Cardiac fibroblast (primary cell): ENCODE results near the gene COPS6.
A peak's percentile ranks its signal among the peaks of the same experiment; 100 is the strongest.

Experiments used
- DNase-seq, 2 donors: peaks; one replicate each; pipeline versions ENCODE4 v3.0.0 to v3.0.0-alpha.2; 2010; ENCODE audit warnings: low read depth in 2 of 2
- H3K4me3 ChIP-seq, 2 donors: replicated peaks in 1 of 2; 1 replicate in 1 of 2; 2 replicates in 1 of 2; pipeline ENCODE4 v1.5.1; 2011; ENCODE audit warnings: low read depth in 2 of 2, low read length in 2 of 2, mild to moderate bottlenecking in 2 of 2, moderate library complexity in 1 of 2
- TF ChIP-seq, protein P1 (sequence below): IDR thresholded peaks from one replicate; pipeline ENCODE4 v1.5.1; 2011; ENCODE audit warnings: low read depth, mild to moderate bottlenecking, low read length, inconsistent platforms

The COPS6 gene

GRCh38 chr7:100085515-100085914 is 3.3 kb upstream of the COPS6 start:
- TF ChIP-seq, protein P1, sequence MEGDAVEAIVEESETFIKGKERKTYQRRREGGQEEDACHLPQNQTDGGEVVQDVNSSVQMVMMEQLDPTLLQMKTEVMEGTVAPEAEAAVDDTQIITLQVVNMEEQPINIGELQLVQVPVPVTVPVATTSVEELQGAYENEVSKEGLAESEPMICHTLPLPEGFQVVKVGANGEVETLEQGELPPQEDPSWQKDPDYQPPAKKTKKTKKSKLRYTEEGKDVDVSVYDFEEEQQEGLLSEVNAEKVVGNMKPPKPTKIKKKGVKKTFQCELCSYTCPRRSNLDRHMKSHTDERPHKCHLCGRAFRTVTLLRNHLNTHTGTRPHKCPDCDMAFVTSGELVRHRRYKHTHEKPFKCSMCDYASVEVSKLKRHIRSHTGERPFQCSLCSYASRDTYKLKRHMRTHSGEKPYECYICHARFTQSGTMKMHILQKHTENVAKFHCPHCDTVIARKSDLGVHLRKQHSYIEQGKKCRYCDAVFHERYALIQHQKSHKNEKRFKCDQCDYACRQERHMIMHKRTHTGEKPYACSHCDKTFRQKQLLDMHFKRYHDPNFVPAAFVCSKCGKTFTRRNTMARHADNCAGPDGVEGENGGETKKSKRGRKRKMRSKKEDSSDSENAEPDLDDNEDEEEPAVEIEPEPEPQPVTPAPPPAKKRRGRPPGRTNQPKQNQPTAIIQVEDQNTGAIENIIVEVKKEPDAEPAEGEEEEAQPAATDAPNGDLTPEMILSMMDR = no peak
- DNase-seq = no peak
- H3K4me3 ChIP-seq = no peak overlapping the region

DNA sequence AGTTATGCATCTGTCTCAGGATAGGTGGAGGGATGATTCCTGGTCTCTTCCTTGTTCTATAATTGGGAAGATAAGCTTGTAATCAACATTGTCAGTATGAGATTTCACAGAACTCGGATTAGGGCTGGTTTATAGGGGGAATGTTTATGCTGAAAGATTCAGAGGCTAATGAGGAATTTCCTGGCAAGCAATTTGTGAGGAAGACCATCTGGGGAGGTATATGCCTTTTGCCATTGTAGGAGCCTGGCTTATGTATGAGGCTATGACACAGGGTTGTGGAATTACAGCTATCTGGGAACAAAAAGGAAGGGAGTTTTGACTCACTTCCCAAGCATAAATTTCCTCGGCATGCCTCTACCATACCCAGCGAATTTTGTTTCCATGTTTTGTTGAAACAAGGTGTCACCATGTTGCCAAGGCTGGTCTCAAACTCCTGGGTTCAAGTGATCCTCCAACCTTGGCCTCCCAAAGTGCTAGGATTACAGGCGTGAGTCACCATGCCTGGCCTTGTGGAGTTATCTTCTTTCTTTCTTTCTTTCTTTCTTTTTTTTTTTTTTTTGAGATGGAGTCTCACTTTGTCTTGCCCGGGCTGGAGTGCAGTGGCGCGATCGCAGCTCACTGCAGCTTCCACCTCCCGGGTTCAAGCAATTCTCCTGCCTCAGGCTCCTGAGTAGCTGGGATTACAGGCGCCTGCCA is 1.6 kb upstream of the COPS6 start:
- TF ChIP-seq, protein P1 = no peak
- DNase-seq = peak; percentile 97 to 98
- H3K4me3 ChIP-seq = no peak overlapping the region

DNA sequence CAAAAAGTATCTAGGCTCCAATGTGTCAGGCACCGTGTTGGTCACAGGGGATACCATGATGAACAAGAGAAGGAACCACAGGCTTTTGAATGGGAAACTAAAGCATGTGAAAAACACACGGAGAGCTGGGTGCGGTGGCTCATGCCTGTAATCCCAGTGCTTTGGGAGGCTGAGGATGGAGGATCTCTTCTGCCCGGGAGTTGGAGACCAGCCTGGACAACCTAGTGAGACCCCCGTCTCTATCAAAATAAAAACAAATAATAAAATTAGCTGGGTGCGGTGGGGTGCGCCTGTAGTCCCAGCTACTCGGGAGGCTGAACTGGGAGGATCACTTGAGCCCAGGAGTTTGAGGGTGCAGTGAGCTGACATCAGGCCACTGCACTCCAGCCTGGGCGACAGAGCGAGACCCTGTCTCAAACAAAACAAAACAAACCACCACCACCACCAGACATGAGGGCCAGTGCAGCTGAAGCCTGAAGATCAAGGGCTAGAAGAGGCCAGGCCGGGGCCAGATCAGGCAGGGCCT is 611 bp upstream of the COPS6 start:
- TF ChIP-seq, protein P1 = no peak
- peak overlapping the region; percentile 32 to 86 for H3K4me3 ChIP-seq
- no peak for DNase-seq

GRCh38 chr7:100089458-100090196 is 858 bp downstream of the COPS6 start:
- peak overlapping the region; percentile 86 to 87 for H3K4me3 ChIP-seq
- peak in 1 of 2 donors; percentile 38 for DNase-seq
- TF ChIP-seq, protein P1 = no peak

- H3K4me3 ChIP-seq = no peak overlapping the region
- no peak for DNase-seq
- TF ChIP-seq, protein P1 = no peak
These were observed 2.0 kb downstream of the COPS6 start for GRCh38 chr7:100090527-100091410.

- H3K4me3 ChIP-seq = no peak overlapping the region
- no peak for DNase-seq
- TF ChIP-seq, protein P1 = peak; percentile 18
These were observed 2.8 kb downstream of the COPS6 start for GRCh38 chr7:100091411-100092181.
